A549 (cell line): ENCODE results near the gene SARS1. TPM values are rescaled to one million over a fixed set of nuclear protein-coding genes. Genes with fewer than 3 reads are reported as not detected.

Source experiments
- ATAC-seq, 2 experiments: fragments of 200-7000 bp in 1 of 2; fragments of >200 bp in 1 of 2; cut with Nextera tagmentation in 1 of 2; cut with Tn5 transposase in 1 of 2; 3 replicates each; pipeline versions ENCODE4 v1.8.0 to v1.9.1; 2018 to 2020; ENCODE audit warnings: mild to moderate bottlenecking in 1 of 2, moderate library complexity in 1 of 2
- CTCF ChIA-PET: fragments of 300-600 bp; sonication (Branson Sonifier 250); formaldehyde crosslinking; extraction: SDS; loops from one replicate; lab custom pipeline; 2021; ENCODE audit warnings: antibody characterized with exemption, inconsistent platforms; lab: Yijun Ruan, JAX
- POLR2A ChIA-PET: fragments of 350-600 bp; formaldehyde crosslinking; extraction: SDS; loops from one replicate; lab custom pipeline; 2021; ENCODE audit warnings: antibody characterized with exemption, inconsistent platforms; lab: Yijun Ruan, JAX
- DNase-seq, 2 experiments: peaks; one replicate each; pipeline versions ENCODE4 v3.0.0 to v3.0.0-alpha.2; 2011 to 2016; ENCODE audit warnings: low read depth in 1 of 2, low spot score in 1 of 2
- FAIRE-seq: peaks from 2 replicates; lab custom pipeline; 2011; peaks lifted over from hg19 to GRCh38; lab: Jason Lieb, UNC
- H3K27ac ChIP-seq, 2 experiments: fragments of >200 bp; sonication (Bioruptor Twin); formaldehyde crosslinking; 3 replicates each; pipeline ENCODE4 v1.5.1; 2016 to 2017
- H3K4me1 ChIP-seq: fragments of >200 bp; sonication (Bioruptor Twin); formaldehyde crosslinking; 3 replicates; pipeline ENCODE4 v1.6.1; 2016
- H3K4me2 ChIP-seq: fragments of >200 bp; sonication (Bioruptor Twin); formaldehyde crosslinking; 3 replicates; pipeline ENCODE4 v1.6.1; 2016
- H3K4me3 ChIP-seq: fragments of >200 bp; sonication (Bioruptor Twin); formaldehyde crosslinking; 3 replicates; pipeline ENCODE4 v1.5.1; 2016
- H3K9me3 ChIP-seq: fragments of >200 bp; sonication (Bioruptor Twin); formaldehyde crosslinking; 3 replicates; pipeline ENCODE4 v1.6.1; 2016
- ATOH8 ChIP-seq: fragments of 250-450 bp; sonication (Bioruptor Pico); IDR thresholded peaks from 2 replicates; pipeline ENCODE4 v1.5.0; 2020; ENCODE audit warnings: low read depth, mild to moderate bottlenecking, moderate library complexity
- BCL3 ChIP-seq: fragments of >200 bp; sonication (Bioruptor Twin); formaldehyde crosslinking; IDR thresholded peaks from 3 replicates; pipeline ENCODE4 v1.6.1; 2016
- BHLHE40 ChIP-seq: IDR thresholded peaks from 2 replicates; pipeline ENCODE4 v1.6.1; 2012; ENCODE audit warnings: low read depth, low read length, inconsistent platforms
- CEBPB ChIP-seq, 2 experiments: fragments of >200 bp in 1 of 2; sonication (Bioruptor Twin) in 1 of 2; formaldehyde crosslinking in 1 of 2; IDR thresholded peaks; 2 replicates each; pipeline ENCODE4 v1.6.1; 2012 to 2016
- CHD2 ChIP-seq: fragments of 150-350 bp; IDR thresholded peaks from 2 replicates; pipeline ENCODE4 v1.6.1; 2014; ENCODE audit warnings: low read length; ENCODE audit not compliant: partially characterized antibody
- CTCF ChIP-seq: fragments of >200 bp; sonication (Bioruptor Twin); formaldehyde crosslinking; IDR thresholded peaks from 3 replicates; pipeline ENCODE4 v1.5.1; 2016
- EHF ChIP-seq: fragments of 250-450 bp; sonication (Bioruptor Pico); IDR thresholded peaks from 2 replicates; pipeline ENCODE4 v1.5.0; 2020; ENCODE audit warnings: mild to moderate bottlenecking
- ELK1 ChIP-seq: fragments of 150-350 bp; IDR thresholded peaks from 2 replicates; pipeline ENCODE4 v1.6.1; 2014; ENCODE audit warnings: low read depth, mild to moderate bottlenecking, low read length
- EP300 ChIP-seq, 2 experiments: fragments of >200 bp; sonication (Bioruptor Twin); formaldehyde crosslinking; IDR thresholded peaks; 2 replicates in 1 of 2; 3 replicates in 1 of 2; pipeline ENCODE4 v1.6.1; 2016 to 2017
- ESRRA ChIP-seq: fragments of 150-350 bp; IDR thresholded peaks from 2 replicates; pipeline ENCODE4 v1.6.1; 2014; ENCODE audit warnings: mild to moderate bottlenecking, low read length, borderline replicate concordance
- FOSL2 ChIP-seq, 2 experiments: fragments of 450-650 bp in 1 of 2; fragments of >200 bp in 1 of 2; sonication (Bioruptor Twin) in 1 of 2; formaldehyde crosslinking; IDR thresholded peaks; 2 replicates each; pipeline versions ENCODE4 v1.5.0 to v1.6.1; 2016 to 2020; ENCODE audit warnings: mild to moderate bottlenecking in 1 of 2, moderate library complexity in 1 of 2
- HDAC2 ChIP-seq: fragments of 200-600 bp; sonication (generic); IDR thresholded peaks from 2 replicates; pipeline ENCODE4 v1.6.1; 2016
- HES2 ChIP-seq: fragments of >200 bp; sonication (Bioruptor Twin); formaldehyde crosslinking; IDR thresholded peaks from 2 replicates; pipeline ENCODE4 v1.6.1; 2016
- HOXB13 ChIP-seq: fragments of 250-450 bp; sonication (Bioruptor Pico); IDR thresholded peaks from 2 replicates; pipeline ENCODE4 v1.5.0; 2020; ENCODE audit warnings: low read depth, mild to moderate bottlenecking, moderate library complexity
- KDM1A ChIP-seq: fragments of 200-600 bp; sonication (generic); IDR thresholded peaks from 2 replicates; pipeline ENCODE4 v1.6.1; 2016; ENCODE audit warnings: low read depth, mild to moderate bottlenecking
- KDM5A ChIP-seq: fragments of 200-600 bp; sonication (generic); IDR thresholded peaks from 2 replicates; pipeline ENCODE4 v1.6.1; 2016; ENCODE audit warnings: antibody characterized with exemption, mild to moderate bottlenecking
- NFE2L2 ChIP-seq: fragments of 150-350 bp; conservative IDR thresholded peaks from 2 replicates; pipeline ENCODE4 v1.6.1; 2014; ENCODE audit warnings: low read length
- NPAS2 ChIP-seq: fragments of 250-450 bp; sonication (Bioruptor Pico); IDR thresholded peaks from 2 replicates; pipeline ENCODE4 v1.8.0; 2022; ENCODE audit warnings: mild to moderate bottlenecking, moderate library complexity, borderline replicate concordance
- PBX3 ChIP-seq: IDR thresholded peaks from 2 replicates; pipeline ENCODE4 v1.6.1; 2012
- PHF8 ChIP-seq: fragments of 200-600 bp; sonication (generic); IDR thresholded peaks from 2 replicates; pipeline ENCODE4 v1.6.1; 2016; ENCODE audit warnings: low read depth, mild to moderate bottlenecking, antibody characterized with exemption, moderate library complexity, borderline replicate concordance
- POLR2A ChIP-seq: IDR thresholded peaks from 2 replicates; pipeline ENCODE4 v1.6.1; 2012; ENCODE audit warnings: mild to moderate bottlenecking, low read length
- RNF2 ChIP-seq: fragments of 200-600 bp; sonication (generic); IDR thresholded peaks from 2 replicates; pipeline ENCODE4 v1.6.1; 2016; ENCODE audit warnings: low read depth, mild to moderate bottlenecking, antibody characterized with exemption, moderate library complexity, borderline replicate concordance
- TFCP2L1 ChIP-seq: fragments of 250-450 bp; sonication (Bioruptor Pico); IDR thresholded peaks from 2 replicates; pipeline ENCODE4 v1.5.0; 2021; ENCODE audit warnings: mild to moderate bottlenecking
- USF2 ChIP-seq: fragments of 450-650 bp; IDR thresholded peaks from 2 replicates; pipeline ENCODE4 v1.6.1; 2014; ENCODE audit warnings: antibody characterized with exemption
- ZFP36 ChIP-seq: fragments of 450-650 bp; IDR thresholded peaks from 2 replicates; pipeline ENCODE4 v1.6.1; 2014; ENCODE audit warnings: borderline replicate concordance; ENCODE audit not compliant: partially characterized antibody
- WGBS: methylation state at CpG from one replicate; pipeline ENCODE4 v1.1.6; 2017; ENCODE audit errors: missing lambda C conversion rate; 5-methylcytosine and 5-hydroxymethylcytosine counted together
- polyA plus RNA-seq, 4 experiments: library from polyadenylated mRNA; depleted of rRNA in 3 of 4; stranded (reverse); fragments of >200 nt; fragmentation: RNase III in 1 of 4; extraction: RNeasy Plus Mini Kit Qiagen cat#74134 plus additional on column Dnase treatment in 1 of 4; gene quantifications; 2 replicates in 3 of 4; 3 replicates in 1 of 4; pipeline ENCODE4 v1.2.3, GENCODE V29; 2011 to 2017

SARS1 gene
- polyA plus RNA-seq, 2 of the 4 experiments (the other 2 are of a cell fraction), result 103 to 152 TPM

- TF ChIP-seq FOSL2 (IDR thresholded peaks at IDR 0.05) (no peak), FOSL2 (CRISPR knock-in tag; IDR thresholded peaks at IDR 0.05) (no peak), PHF8 (no peak), BHLHE40 (no peak), CHD2 (no peak), EHF (no peak)
Measured at GRCh38 chr1:109181807-109182163, 31.9 kb upstream of the SARS1 start (continued).

- TF ChIP-seq POLR2A (no peak), CTCF (no peak), RNF2 (no peak), USF2 (no peak), BHLHE40 (no peak), ESRRA (no peak), EP300 (IDR thresholded peaks at IDR 0.05) (no peak), PBX3 (no peak), PHF8 (no peak), HOXB13 (CRISPR knock-in tag) (no peak), HDAC2 (no peak), ATOH8 (CRISPR knock-in tag) (no peak), HES2 (no peak), NPAS2 (no peak)
- TF ChIP-seq, all 56 proteins: peak for 0
- H3K4me1 ChIP-seq, result peaks cover 41% of the 10 kb centered on the region
- POLR2A ChIA-PET, result no interaction called here
- CTCF ChIA-PET, result interaction anchor here (0.8 to 1.2 kb wide), 2 partner anchors 11 to 71 kb away, joined by 3 read pairs; a partner anchor contains a TSS
- H3K9me3 ChIP-seq, result no peaks in the 10 kb centered on the region
- DNase-seq (no peak), ATAC-seq (no peak), FAIRE-seq (no peak)
- 73% methylated on average over 2 of the region's 3 CpGs for WGBS
- no peak overlapping the region for H3K27ac ChIP-seq
- no peak overlapping the region for H3K4me2 ChIP-seq
- H3K4me3 ChIP-seq, result no peak overlapping the region
Measured at GRCh38 chr1:109183058-109183738, 30.5 kb upstream of the SARS1 start.

GRCh38 chr1:109184687-109185086 is 29.0 kb upstream of the SARS1 start:
- no peak overlapping the region for H3K27ac ChIP-seq
- WGBS, result 90% methylated on average over 7 of the region's 7 CpGs
- FAIRE-seq, result no peak
- TF ChIP-seq CEBPB (IDR thresholded peaks at IDR 0.05) (no peak), FOSL2 (IDR thresholded peaks at IDR 0.05) (no peak), FOSL2 (CRISPR knock-in tag; IDR thresholded peaks at IDR 0.05) (no peak), KDM5A (no peak), ESRRA (no peak), BCL3 (no peak), HOXB13 (CRISPR knock-in tag) (no peak), EHF (no peak), HDAC2 (no peak), BHLHE40 (no peak), KDM1A (no peak), HES2 (no peak), TFCP2L1 (CRISPR knock-in tag) (no peak), ZFP36 (no peak), ELK1 (no peak), NFE2L2 (no peak), ATOH8 (CRISPR knock-in tag) (no peak)

More at GRCh38 chr1:109184687-109185086, 29.0 kb upstream of the SARS1 start:
- Histone ChIP-seq H3K4me2 (no peak overlapping the region), H3K4me1 (peaks cover 41% of the 10 kb centered on the region), H3K4me3 (no peak overlapping the region), H3K9me3 (no peaks in the 10 kb centered on the region)
- no peak for DNase-seq
- POLR2A ChIA-PET, result no interaction called here
- no peak for ATAC-seq
- CTCF ChIA-PET, result interaction anchor here (0.6 to 1.1 kb wide), 2 partner anchors 9 to 43 kb away, joined by 3 to 4 read pairs; no protein-coding TSS in a partner anchor
